Activated T-helper 17 cell treated with anti-CD3 and anti-CD28 coated beads, Interleukin-2, amount 50 U/mL, for 72 hours (primary cell): ENCODE data around the gene TBX21. TPM values are rescaled to one million over a fixed set of nuclear protein-coding genes. Genes with fewer than 3 reads are reported as not detected.
A peak's percentile ranks its signal among the peaks of the same experiment; 100 is the strongest.

Experiments used
- ATAC-seq: fragments of 150-1000 bp; cut with Tn5 transposase; replicated peaks from 2 replicates; pipeline ENCODE4 v1.10.0; 2021; ENCODE audit warnings: mild to moderate bottlenecking, moderate library complexity
- H3K27ac Mint-ChIP-seq: one replicate; pipeline ENCODE4 v1.8.0; 2022; ENCODE audit warnings: mixed read lengths
- H3K27me3 Mint-ChIP-seq: one replicate; pipeline ENCODE4 v1.8.0; 2022; ENCODE audit warnings: mixed read lengths
- H3K36me3 Mint-ChIP-seq: one replicate; pipeline ENCODE4 v1.8.0; 2022; ENCODE audit warnings: low read depth, mild to moderate bottlenecking, mixed read lengths
- H3K4me1 Mint-ChIP-seq: one replicate; pipeline ENCODE4 v1.8.0; 2022; ENCODE audit warnings: mixed read lengths
- H3K4me3 Mint-ChIP-seq: one replicate; pipeline ENCODE4 v1.8.0; 2022; ENCODE audit warnings: mild to moderate bottlenecking, mixed read lengths
- H3K9me3 Mint-ChIP-seq: one replicate; pipeline ENCODE4 v1.8.0; 2022; ENCODE audit warnings: mixed read lengths
- total RNA-seq, 2 donors: library from RNA; stranded (reverse); gene quantifications; one replicate each; pipeline ENCODE4 v1.2.3, GENCODE V29; 2022

Gene TBX21
- total RNA-seq: 10 to 100 TPM; 19.9 to 30.5 TPM

GRCh38 chr17:47733047-47733673 lies at the start of gene TBX21:
TSS of gene TBX21 (plus strand) at chr17:47733236. CDS start at chr17:47733455, 219 bp downstream.
- Mint-ChIP-seq H3K27me3 (no peaks in the 10 kb centered on the region), H3K4me1 (peaks cover 17% of the 10 kb centered on the region), H3K4me3 (peak within 1 kb of the TSS; percentile 95), H3K9me3 (no peaks in the 10 kb centered on the region), H3K36me3 (peaks cover 42% of the 10 kb centered on the region), H3K27ac (peak within 1 kb of the TSS; percentile 90)
- peak; percentile 84 for ATAC-seq

- Mint-ChIP-seq H3K4me1 (peaks cover 8% of the 10 kb centered on the region), H3K36me3 (peaks cover 81% of the 10 kb centered on the region), H3K9me3 (no peaks in the 10 kb centered on the region), H3K27ac (peak overlapping the region; percentile 34), H3K4me3 (no peak overlapping the region), H3K27me3 (no peaks in the 10 kb centered on the region)
- ATAC-seq: no peak
Observed at GRCh38 chr17:47684025-47684424, 49.0 kb upstream of the TBX21 start.

- peaks cover 8% of the 10 kb centered on the region for H3K4me1 Mint-ChIP-seq
- ATAC-seq: no peak
- H3K4me3 Mint-ChIP-seq: no peak overlapping the region
- no peaks in the 10 kb centered on the region for H3K27me3 Mint-ChIP-seq
- H3K9me3 Mint-ChIP-seq: no peaks in the 10 kb centered on the region
- no peak overlapping the region for H3K27ac Mint-ChIP-seq
- peaks cover 75% of the 10 kb centered on the region for H3K36me3 Mint-ChIP-seq
Observed at GRCh38 chr17:47684535-47685193, 48.4 kb upstream of the TBX21 start.

GRCh38 chr17:47685556-47686275 lies 47.3 kb upstream of the TBX21 start:
- Mint-ChIP-seq H3K4me1 (peaks cover 8% of the 10 kb centered on the region), H3K4me3 (no peak overlapping the region), H3K9me3 (no peaks in the 10 kb centered on the region), H3K36me3 (peaks cover 64% of the 10 kb centered on the region), H3K27me3 (no peaks in the 10 kb centered on the region), H3K27ac (peak overlapping the region; percentile 37)
- no peak for ATAC-seq

GRCh38 chr17:47686276-47686635 lies 46.8 kb upstream of the TBX21 start:
- Mint-ChIP-seq H3K4me3 (no peak overlapping the region), H3K27ac (peak overlapping the region; percentile 37), H3K36me3 (peaks cover 59% of the 10 kb centered on the region), H3K4me1 (peaks cover 8% of the 10 kb centered on the region), H3K9me3 (no peaks in the 10 kb centered on the region), H3K27me3 (no peaks in the 10 kb centered on the region)
- no peak for ATAC-seq

GRCh38 chr17:47686664-47687327 lies 46.2 kb upstream of the TBX21 start:
- Mint-ChIP-seq H3K27me3 (no peaks in the 10 kb centered on the region), H3K4me3 (no peak overlapping the region), H3K27ac (peak overlapping the region; percentile 57), H3K9me3 (no peaks in the 10 kb centered on the region), H3K4me1 (peaks cover 10% of the 10 kb centered on the region), H3K36me3 (peaks cover 53% of the 10 kb centered on the region)
- ATAC-seq: no peak

- H3K4me1 Mint-ChIP-seq: peaks cover 11% of the 10 kb centered on the region
- H3K27me3 Mint-ChIP-seq: no peaks in the 10 kb centered on the region
- peaks cover 48% of the 10 kb centered on the region for H3K36me3 Mint-ChIP-seq
- H3K4me3 Mint-ChIP-seq: no peak overlapping the region
- H3K9me3 Mint-ChIP-seq: no peaks in the 10 kb centered on the region
- ATAC-seq: no peak
- H3K27ac Mint-ChIP-seq: peak overlapping the region; percentile 57
Observed at GRCh38 chr17:47687328-47687690, 45.7 kb upstream of the TBX21 start.

- H3K9me3 Mint-ChIP-seq: no peaks in the 10 kb centered on the region
- H3K4me1 Mint-ChIP-seq: peaks cover 15% of the 10 kb centered on the region
- H3K27ac Mint-ChIP-seq: no peak overlapping the region
- H3K4me3 Mint-ChIP-seq: no peak overlapping the region
- no peaks in the 10 kb centered on the region for H3K27me3 Mint-ChIP-seq
- peaks cover 44% of the 10 kb centered on the region for H3K36me3 Mint-ChIP-seq
- no peak for ATAC-seq
Observed at GRCh38 chr17:47687748-47688147, 45.3 kb upstream of the TBX21 start.

GRCh38 chr17:47690121-47690520 lies 42.9 kb upstream of the TBX21 start:
- peak; percentile 42 for ATAC-seq
- peaks cover 31% of the 10 kb centered on the region for H3K36me3 Mint-ChIP-seq
- H3K9me3 Mint-ChIP-seq: no peaks in the 10 kb centered on the region
- H3K4me3 Mint-ChIP-seq: no peak overlapping the region
- H3K4me1 Mint-ChIP-seq: peaks cover 28% of the 10 kb centered on the region
- H3K27me3 Mint-ChIP-seq: no peaks in the 10 kb centered on the region
- H3K27ac Mint-ChIP-seq: no peak overlapping the region

GRCh38 chr17:47692137-47692894 lies 40.7 kb upstream of the TBX21 start:
- peak overlapping the region; percentile 91 for H3K27ac Mint-ChIP-seq
- no peak for ATAC-seq
- peak overlapping the region; percentile 92 for H3K4me3 Mint-ChIP-seq
- no peaks in the 10 kb centered on the region for H3K9me3 Mint-ChIP-seq
- peaks cover 32% of the 10 kb centered on the region for H3K36me3 Mint-ChIP-seq
- no peaks in the 10 kb centered on the region for H3K27me3 Mint-ChIP-seq
- H3K4me1 Mint-ChIP-seq: peaks cover 31% of the 10 kb centered on the region

GRCh38 chr17:47692895-47693730 lies 39.9 kb upstream of the TBX21 start:
- Mint-ChIP-seq H3K36me3 (peaks cover 36% of the 10 kb centered on the region), H3K9me3 (no peaks in the 10 kb centered on the region), H3K4me3 (peak overlapping the region; percentile 92), H3K27ac (peak overlapping the region; percentile 91), H3K27me3 (no peaks in the 10 kb centered on the region), H3K4me1 (peaks cover 31% of the 10 kb centered on the region)
- no peak for ATAC-seq

GRCh38 chr17:47693731-47694580 lies 39.1 kb upstream of the TBX21 start, which contains the start of gene TBKBP1:
TSS of gene TBKBP1 (plus strand) at chr17:47694161. CDS start at chr17:47696113, 1,952 bp downstream.
- peaks cover 44% of the 10 kb centered on the region for H3K36me3 Mint-ChIP-seq
- ATAC-seq: peak; percentile 22
- H3K9me3 Mint-ChIP-seq: no peaks in the 10 kb centered on the region
- peaks cover 31% of the 10 kb centered on the region for H3K4me1 Mint-ChIP-seq
- peak within 1 kb of the TSS; percentile 91 for H3K27ac Mint-ChIP-seq
- H3K4me3 Mint-ChIP-seq: peak within 1 kb of the TSS; percentile 92
- no peaks in the 10 kb centered on the region for H3K27me3 Mint-ChIP-seq
